Subcutaneous abdominal adipose tissue (tissue), 5 donors: ENCODE results near the gene SZT2.
"Not testable (repeated sequence)": the region's sequence is repeated elsewhere in the genome, so short reads cannot be mapped to it uniquely, and the experiment has no call there.

Experiments used
- H3K27ac ChIP-seq: one replicate; pipeline ENCODE4 v1.7.0; 2013; ENCODE audit warnings: low read depth, mild to moderate bottlenecking, inconsistent platforms, low read length, moderate library complexity
- H3K27me3 ChIP-seq, 5 donors: one replicate each; pipeline ENCODE4 v1.7.0; 2013; ENCODE audit warnings: low read length in 5 of 5, inconsistent platforms in 1 of 5; ENCODE audit not compliant: control insufficient read depth in 5 of 5, insufficient read depth in 4 of 5
- H3K36me3 ChIP-seq, 5 donors: one replicate each; pipeline ENCODE4 v1.7.0; 2013; ENCODE audit warnings: low read length in 5 of 5; ENCODE audit not compliant: control insufficient read depth in 5 of 5, insufficient read depth in 5 of 5
- H3K4me1 ChIP-seq, 5 donors: one replicate each; pipeline ENCODE4 v1.7.0; 2013; ENCODE audit warnings: low read length in 5 of 5, mild to moderate bottlenecking in 3 of 5, moderate library complexity in 1 of 5; ENCODE audit not compliant: control insufficient read depth in 5 of 5, insufficient read depth in 5 of 5
- H3K4me3 ChIP-seq, 5 donors: one replicate each; pipeline ENCODE4 v1.7.0; 2013; ENCODE audit warnings: low read length in 5 of 5, low read depth in 1 of 5
- H3K9ac ChIP-seq, 5 donors: one replicate each; pipeline ENCODE4 v1.7.0; 2013; ENCODE audit warnings: low read length in 5 of 5, mild to moderate bottlenecking in 4 of 5, moderate library complexity in 3 of 5
- H3K9me3 ChIP-seq, 5 donors: one replicate each; pipeline ENCODE4 v1.7.0; 2013; ENCODE audit warnings: low read length in 5 of 5; ENCODE audit not compliant: control insufficient read depth in 5 of 5
- donor health status: healthy.
- donor health status: healthy.
- donor health status: healthy.
- donor health status: healthy.
- donor health status: healthy.

The SZT2 gene

DNA sequence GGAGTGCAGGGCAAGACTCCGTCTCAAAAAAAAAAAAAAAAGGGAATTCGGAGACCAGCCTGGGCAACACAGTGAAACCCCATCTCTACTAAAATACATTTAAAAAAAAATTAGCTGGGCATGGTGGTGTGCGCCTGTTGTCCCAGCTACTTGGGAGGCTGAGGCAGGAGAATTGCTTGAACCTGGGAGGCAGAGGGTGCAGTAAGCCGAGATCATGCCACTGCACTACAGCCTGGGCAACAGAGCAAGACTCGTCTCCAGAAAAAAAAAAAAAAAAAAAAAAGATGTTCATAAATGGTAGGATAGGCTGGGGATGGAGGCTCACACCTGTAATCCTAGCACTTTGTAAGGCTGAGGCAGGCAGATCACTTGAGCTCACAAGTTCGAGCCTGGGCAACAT is 19.9 kb upstream of the SZT2 start:
- not testable (repeated sequence) for H3K9me3 ChIP-seq, H3K4me3 ChIP-seq, H3K9ac ChIP-seq, H3K27ac ChIP-seq, H3K27me3 ChIP-seq
- H3K36me3 ChIP-seq: peaks cover 0 to 16% (median 13%) of the 10 kb centered on the region in 5 donors
- H3K4me1 ChIP-seq: peaks cover 5 to 40% (median 38%) of the 10 kb centered on the region in 5 donors

DNA sequence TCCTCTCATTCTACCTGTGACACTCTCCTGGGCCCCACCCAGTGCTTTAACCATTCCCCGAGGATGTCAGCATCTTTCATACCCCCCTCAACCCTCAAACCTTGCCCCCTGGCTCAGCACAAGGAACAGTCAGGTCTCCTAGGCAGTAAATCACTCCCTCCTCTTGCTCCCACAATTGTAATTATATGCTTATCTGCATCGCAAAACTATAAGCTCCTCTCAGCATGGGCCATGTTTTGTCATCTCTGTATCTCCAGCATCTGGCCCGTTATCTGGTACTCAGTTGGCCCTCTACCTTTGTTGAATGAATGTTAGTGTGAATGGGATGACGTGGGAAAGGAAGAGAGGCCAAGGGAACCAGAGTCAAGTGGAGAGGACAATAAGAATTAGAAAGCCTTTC is 19.1 kb upstream of the SZT2 start:
- H3K4me1 ChIP-seq: peaks cover 5 to 40% (median 38%) of the 10 kb centered on the region in 5 donors
- H3K36me3 ChIP-seq: peaks cover 0 to 8% (median 5%) of the 10 kb centered on the region in 5 donors
- no peak overlapping the region for H3K27ac ChIP-seq
- no peaks in the 10 kb centered on the region for H3K9me3 ChIP-seq
- H3K4me3 ChIP-seq: no peak overlapping the region
- H3K27me3 ChIP-seq: no peaks in the 10 kb centered on the region
- H3K9ac ChIP-seq: no peak overlapping the region

DNA sequence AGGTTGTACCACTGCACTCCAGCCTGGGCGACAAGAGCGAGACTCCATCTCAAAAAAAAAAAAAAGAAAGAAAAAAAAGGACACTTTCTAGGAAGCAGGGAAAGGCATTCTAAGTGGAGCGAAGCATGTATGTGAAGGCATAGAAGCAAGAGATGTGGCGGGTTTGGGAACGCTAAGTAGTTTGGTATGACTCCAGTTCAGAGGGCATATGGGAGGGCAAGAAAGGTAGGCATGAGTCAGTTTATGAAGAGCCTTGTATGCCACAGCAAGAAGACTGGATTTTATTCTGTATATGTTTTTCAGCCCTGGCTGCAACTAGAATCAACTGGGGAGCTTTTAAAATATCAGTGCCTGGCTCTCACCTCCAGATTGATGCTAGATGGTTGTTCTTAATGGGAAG is 17.5 kb upstream of the SZT2 start:
- Histone ChIP-seq H3K9ac (peak overlapping the region in 1 of 5 donors; percentile 14), H3K4me3 (no peak overlapping the region), H3K27ac (peak overlapping the region; percentile 8), H3K9me3 (no peaks in the 10 kb centered on the region), H3K27me3 (no peaks in the 10 kb centered on the region), H3K4me1 (peaks cover 3 to 26% (median 24%) of the 10 kb centered on the region in 5 donors), H3K36me3 (peaks cover 0 to 10% (median 3%) of the 10 kb centered on the region in 5 donors)

DNA sequence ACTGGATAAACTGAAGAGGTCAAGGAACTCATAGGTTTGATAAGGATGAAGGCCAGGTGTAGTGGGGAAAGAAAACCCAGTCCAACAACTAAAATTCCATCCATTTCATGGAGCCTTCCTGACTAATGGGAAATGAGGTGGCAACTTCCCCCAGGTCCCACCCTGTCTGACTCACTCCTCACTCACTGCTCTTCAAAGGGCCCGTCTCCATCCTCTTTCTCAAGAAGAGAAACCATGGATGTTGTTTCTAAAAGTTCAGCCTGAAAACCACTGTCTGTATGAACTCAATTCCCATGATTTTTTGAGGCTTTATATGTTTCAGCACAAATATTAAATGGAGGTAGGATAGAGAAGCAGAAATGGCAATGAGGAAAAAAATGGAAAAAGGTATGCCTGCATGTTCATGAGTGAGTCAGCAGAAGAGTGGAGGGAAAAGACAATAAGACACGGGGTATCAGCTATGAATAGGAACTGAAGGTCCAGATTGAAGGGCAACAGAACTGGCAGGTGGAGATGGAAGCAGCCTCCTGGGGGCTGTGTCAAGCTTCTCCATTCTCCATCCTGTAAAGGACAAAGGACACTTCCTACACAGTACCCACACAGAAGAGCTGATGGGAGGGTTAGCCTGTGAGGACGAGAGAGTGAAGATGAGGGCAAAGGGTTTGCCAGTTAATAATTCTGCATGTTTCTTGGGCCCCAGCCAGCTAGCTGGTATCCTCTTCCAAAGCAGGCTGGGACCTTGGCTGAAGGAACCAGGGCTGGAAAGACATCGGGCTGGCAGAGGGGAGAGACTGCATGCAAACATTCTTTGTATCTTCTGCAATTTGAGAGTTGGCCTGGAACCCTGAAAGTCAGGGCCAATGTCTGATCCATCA is 16.4 kb upstream of the SZT2 start:
- Histone ChIP-seq H3K4me3 (no peak overlapping the region), H3K36me3 (peaks cover 0 to 10% (median 3%) of the 10 kb centered on the region in 5 donors), H3K27ac (peak overlapping the region; percentile 33), H3K27me3 (no peaks in the 10 kb centered on the region), H3K9ac (peak overlapping the region in 2 of 5 donors; percentile 0 to 19), H3K9me3 (no peaks in the 10 kb centered on the region), H3K4me1 (peaks cover 3 to 19% (median 18%) of the 10 kb centered on the region in 5 donors)

DNA sequence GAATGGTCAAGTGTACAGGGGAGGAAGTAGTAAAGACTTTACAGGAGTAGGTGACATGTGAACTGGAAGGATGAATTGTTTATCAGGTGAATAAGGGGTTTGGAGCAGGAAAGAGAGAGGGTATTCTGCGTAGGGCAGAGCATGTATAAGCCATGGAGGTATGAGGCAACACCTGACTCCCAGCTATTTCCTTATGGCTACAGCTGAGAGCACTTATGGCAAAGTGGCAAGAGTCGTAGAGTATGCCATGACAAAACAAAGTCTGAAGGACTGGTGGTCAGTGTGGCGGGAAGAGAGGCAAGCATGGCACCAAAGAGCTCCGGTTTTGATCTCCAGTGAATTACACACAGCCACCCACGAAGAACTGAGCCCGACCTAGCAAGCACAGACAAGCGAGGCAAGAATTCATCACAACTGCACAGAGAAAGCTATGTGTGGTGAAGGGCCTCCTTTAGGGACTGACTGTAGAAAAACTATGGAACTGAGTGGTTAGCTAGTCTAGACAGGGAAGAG is 12.9 kb upstream of the SZT2 start:
- Histone ChIP-seq H3K4me1 (peaks cover 0 to 12% (median 11%) of the 10 kb centered on the region in 5 donors), H3K36me3 (peaks cover 8 to 20% (median 11%) of the 10 kb centered on the region in 5 donors), H3K9ac (no peak overlapping the region), H3K4me3 (no peak overlapping the region), H3K27ac (no peak overlapping the region), H3K9me3 (no peaks in the 10 kb centered on the region), H3K27me3 (no peaks in the 10 kb centered on the region)

DNA sequence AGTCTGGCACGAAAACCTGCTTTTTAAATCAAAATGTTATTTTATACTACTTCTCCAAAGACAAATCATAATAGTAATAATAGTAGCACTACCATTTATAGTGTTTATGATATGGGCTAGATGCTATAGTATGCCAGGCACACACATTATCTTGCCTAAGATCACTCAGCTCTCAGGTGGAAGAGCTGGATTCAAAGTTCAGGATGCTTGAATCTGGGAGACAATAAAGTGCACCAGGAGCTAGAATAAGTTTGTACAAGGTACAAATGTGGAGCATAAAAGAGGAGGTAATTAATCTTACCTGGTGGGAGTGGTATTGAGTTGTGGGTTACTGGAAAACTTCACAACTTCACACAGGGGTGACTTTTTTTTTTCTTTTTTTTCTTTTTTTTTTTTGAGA is 11.9 kb upstream of the SZT2 start:
- Histone ChIP-seq H3K36me3 (peaks cover 15 to 25% (median 20%) of the 10 kb centered on the region in 5 donors), H3K27ac (no peak overlapping the region), H3K4me3 (no peak overlapping the region), H3K9ac (no peak overlapping the region), H3K4me1 (peaks cover 0 to 23% (median 19%) of the 10 kb centered on the region in 5 donors), H3K27me3 (no peaks in the 10 kb centered on the region), H3K9me3 (no peaks in the 10 kb centered on the region)

DNA sequence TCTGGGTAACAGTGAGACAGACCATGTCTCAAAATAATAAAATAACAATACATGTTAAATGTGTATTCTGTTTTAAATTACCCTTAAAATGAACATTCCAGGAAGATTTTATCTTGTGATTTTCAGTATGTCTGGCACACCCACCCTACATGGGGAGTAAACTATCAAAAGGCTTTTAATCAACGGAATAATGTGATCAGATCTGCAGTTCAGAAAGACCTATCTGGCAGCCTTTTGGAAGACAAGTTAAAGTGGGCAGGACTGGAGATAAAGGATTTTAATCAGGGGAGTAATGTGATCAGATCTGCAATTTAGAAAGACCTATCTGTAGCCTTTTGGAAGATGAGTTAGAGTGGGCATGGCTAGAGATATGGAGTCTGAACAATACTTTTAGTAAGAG is 10.2 kb upstream of the SZT2 start:
- no peak overlapping the region for H3K27ac ChIP-seq
- no peaks in the 10 kb centered on the region for H3K9me3 ChIP-seq
- no peaks in the 10 kb centered on the region for H3K27me3 ChIP-seq
- no peak overlapping the region for H3K4me3 ChIP-seq
- H3K9ac ChIP-seq: no peak overlapping the region
- peaks cover 26 to 39% (median 34%) of the 10 kb centered on the region in 5 donors for H3K36me3 ChIP-seq
- H3K4me1 ChIP-seq: peaks cover 0 to 13% (median 10%) of the 10 kb centered on the region in 5 donors

DNA sequence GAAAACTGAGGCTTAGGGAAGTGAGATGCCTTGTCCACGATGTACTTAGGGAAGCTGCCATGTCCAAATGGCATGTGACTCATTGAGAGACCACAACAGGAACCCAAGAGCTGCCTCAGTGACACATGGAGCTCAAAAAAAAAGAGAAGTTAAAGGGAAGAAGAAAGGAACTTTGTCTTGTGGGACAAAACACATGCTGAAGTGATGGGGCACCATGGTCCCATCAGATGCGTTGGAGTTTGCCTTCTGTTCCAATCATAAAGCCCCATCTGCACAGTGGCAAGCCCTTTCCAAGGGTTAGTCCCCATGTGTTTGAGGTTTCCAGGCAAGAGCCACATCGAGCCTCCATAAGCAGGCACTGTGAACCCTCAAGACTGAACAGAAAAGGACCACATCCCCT is 8.1 kb upstream of the SZT2 start:
- H3K27me3 ChIP-seq: no peaks in the 10 kb centered on the region
- no peak overlapping the region for H3K9ac ChIP-seq
- peaks cover 43 to 61% (median 55%) of the 10 kb centered on the region in 5 donors for H3K36me3 ChIP-seq
- peaks cover 0 to 13% (median 10%) of the 10 kb centered on the region in 5 donors for H3K4me1 ChIP-seq
- no peak overlapping the region for H3K27ac ChIP-seq
- no peak overlapping the region for H3K4me3 ChIP-seq
- H3K9me3 ChIP-seq: no peaks in the 10 kb centered on the region

DNA sequence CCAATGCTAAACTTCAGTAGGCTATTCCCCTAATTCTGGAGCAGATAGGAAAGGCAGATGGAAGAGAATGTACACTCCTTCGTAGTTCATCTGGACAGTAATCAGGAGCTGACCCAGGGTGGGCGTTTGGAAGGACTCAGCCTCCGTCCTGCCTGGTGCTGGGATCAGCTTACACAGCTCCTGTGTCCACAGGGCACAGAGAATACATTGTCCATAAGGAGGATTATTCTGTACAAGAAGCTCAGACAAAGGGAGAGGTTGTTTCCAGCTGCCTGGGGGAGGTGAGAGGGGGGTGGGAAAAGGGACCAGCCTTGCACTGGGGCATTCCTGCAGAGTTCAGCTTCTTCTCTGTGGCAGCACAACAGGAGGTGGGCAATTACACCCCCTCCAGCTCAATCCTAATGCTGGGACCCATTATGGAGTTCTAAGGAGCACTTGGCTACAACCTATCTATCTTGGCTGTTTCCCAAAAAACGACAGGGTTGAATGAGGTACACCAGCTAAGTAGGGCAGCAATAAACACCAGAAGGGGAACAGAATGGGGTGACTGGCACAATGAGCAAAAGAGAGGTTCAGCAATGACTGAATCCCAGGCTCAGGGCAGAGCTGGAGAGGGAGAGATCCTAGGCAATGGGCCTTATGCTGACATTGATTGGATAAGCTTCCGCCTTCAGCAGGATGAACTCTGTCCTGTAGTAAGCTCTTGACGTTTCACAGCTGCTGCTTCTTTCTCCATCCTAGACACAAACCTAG is 7.5 kb upstream of the SZT2 start:
- peaks cover 43 to 63% (median 61%) of the 10 kb centered on the region in 5 donors for H3K36me3 ChIP-seq
- H3K27ac ChIP-seq: no peak overlapping the region
- H3K4me1 ChIP-seq: peaks cover 0 to 13% (median 10%) of the 10 kb centered on the region in 5 donors
- H3K9me3 ChIP-seq: no peaks in the 10 kb centered on the region
- no peak overlapping the region for H3K4me3 ChIP-seq
- H3K27me3 ChIP-seq: no peaks in the 10 kb centered on the region
- no peak overlapping the region for H3K9ac ChIP-seq

DNA sequence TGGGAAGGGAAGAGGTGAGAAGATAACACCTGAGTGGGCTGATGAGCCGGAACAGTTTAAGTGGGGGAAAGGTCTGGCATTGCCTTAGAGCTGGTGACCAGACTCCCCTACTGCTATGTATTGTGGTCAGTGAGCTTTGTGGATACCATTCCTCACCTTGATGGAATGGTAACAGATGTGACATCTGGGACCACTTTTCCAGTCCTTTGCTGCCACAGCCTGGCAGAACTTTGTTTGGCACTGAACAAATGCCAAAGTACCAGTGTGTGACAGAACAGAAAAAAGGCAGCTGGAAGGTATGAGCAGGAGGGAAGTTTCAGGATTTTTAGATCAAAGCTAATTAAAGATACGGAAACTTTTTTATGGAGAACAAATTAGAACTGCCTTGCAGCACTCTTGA is 6.2 kb upstream of the SZT2 start:
- peaks cover 43 to 65% (median 63%) of the 10 kb centered on the region in 5 donors for H3K36me3 ChIP-seq
- H3K27ac ChIP-seq: no peak overlapping the region
- H3K4me1 ChIP-seq: peaks cover 9 to 24% (median 22%) of the 10 kb centered on the region in 5 donors
- no peaks in the 10 kb centered on the region for H3K27me3 ChIP-seq
- H3K4me3 ChIP-seq: no peak overlapping the region
- H3K9ac ChIP-seq: no peak overlapping the region
- no peaks in the 10 kb centered on the region for H3K9me3 ChIP-seq
